Left forelimb (tissue), 1 donor: ENCODE results near the gene IL6ST.

ENCODE experiments used
- DNase-seq: peaks from one replicate; pipeline ENCODE4 v3.0.0-alpha.2; 2018; ENCODE audit warnings: low spot score

Gene IL6ST

GRCh38 chr5:55919625-55920024 lies 75.1 kb downstream of the IL6ST start:
- no peak for DNase-seq

- DNase-seq, result no peak
These were observed 76.4 kb downstream of the IL6ST start for GRCh38 chr5:55918087-55919035.

GRCh38 chr5:55917402-55918086 lies 77.2 kb downstream of the IL6ST start:
- no peak for DNase-seq

- DNase-seq, result no peak
These were observed 77.8 kb downstream of the IL6ST start for GRCh38 chr5:55916986-55917385.

- DNase-seq, result no peak
These were observed 79.0 kb downstream of the IL6ST start for GRCh38 chr5:55915783-55916182.

- DNase-seq, result no peak
These were observed 79.8 kb downstream of the IL6ST start for GRCh38 chr5:55914971-55915370.

GRCh38 chr5:55913466-55914413 lies 81.0 kb downstream of the IL6ST start:
- no peak for DNase-seq

- no peak for DNase-seq
These were observed 82.7 kb downstream of the IL6ST start for GRCh38 chr5:55911784-55912653.

GRCh38 chr5:55908804-55909203 lies 86.0 kb downstream of the IL6ST start:
- no peak for DNase-seq

- no peak for DNase-seq
These were observed 86.8 kb downstream of the IL6ST start for GRCh38 chr5:55907927-55908326.

GRCh38 chr5:55905251-55905650 lies 89.5 kb downstream of the IL6ST start:
- no peak for DNase-seq

GRCh38 chr5:55904152-55904551 lies 90.6 kb downstream of the IL6ST start:
- DNase-seq, result no peak

- DNase-seq, result no peak
These were observed 91.6 kb downstream of the IL6ST start for GRCh38 chr5:55903121-55903701.

GRCh38 chr5:55902696-55903095 lies 92.1 kb downstream of the IL6ST start:
- no peak for DNase-seq

- DNase-seq, result no peak
These were observed 94.0 kb downstream of the IL6ST start for GRCh38 chr5:55900776-55901175.

GRCh38 chr5:55900068-55900467 lies 94.7 kb downstream of the IL6ST start:
- no peak for DNase-seq

- no peak for DNase-seq
These were observed 95.4 kb downstream of the IL6ST start for GRCh38 chr5:55899344-55899743.

- no peak for DNase-seq
These were observed 96.9 kb downstream of the IL6ST start for GRCh38 chr5:55897905-55898304.

- no peak for DNase-seq
These were observed 97.4 kb downstream of the IL6ST start for GRCh38 chr5:55897206-55897894.

GRCh38 chr5:55896663-55897062 lies 98.1 kb downstream of the IL6ST start:
- DNase-seq, result no peak
